ENCODE data around the gene S100A16.
"Not testable (repeated sequence)": the region's sequence is repeated elsewhere in the genome, so short reads cannot be mapped to it uniquely, and the experiment has no call there.

The S100A16 gene

GRCh38 chr1:153562021-153562420 is 50.9 kb downstream of the S100A16 start:
- not testable (repeated sequence) for DNase-seq (ENCODE audit: low read depth)

GRCh38 chr1:153561466-153561985 is 51.4 kb downstream of the S100A16 start:
- no peak for DNase-seq (ENCODE audit: low read depth)

GRCh38 chr1:153560771-153561465 is 52.0 kb downstream of the S100A16 start:
- DNase-seq (ENCODE audit: low read depth), result no peak

- DNase-seq (ENCODE audit: low read depth), result no peak
Measured at GRCh38 chr1:153560241-153560640, 52.7 kb downstream of the S100A16 start.

GRCh38 chr1:153557877-153558276 is 55.1 kb downstream of the S100A16 start:
- DNase-seq (ENCODE audit: low read depth), result no peak
